GM12891 (cell line): ENCODE results near the gene PLCH2.

ENCODE experiments used
- PAX5 ChIP-seq: IDR thresholded peaks from 2 replicates; pipeline ENCODE4 v1.6.1; 2011; ENCODE audit warnings: low read length, moderate library complexity, mild to moderate bottlenecking; ENCODE audit not compliant: insufficient read depth, severe bottlenecking
- POLR2A ChIP-seq: IDR thresholded peaks from 2 replicates; pipeline ENCODE4 v1.6.1; 2011; ENCODE audit warnings: low read depth, low read length, control low read depth
- POLR2AphosphoS5 ChIP-seq: IDR thresholded peaks from 2 replicates; pipeline ENCODE4 v1.6.1; 2011; ENCODE audit warnings: low read depth, low read length, control low read depth
- POU2F2 ChIP-seq: IDR thresholded peaks from 2 replicates; pipeline ENCODE4 v1.6.1; 2011; ENCODE audit warnings: low read depth, mild to moderate bottlenecking, control low read depth, low read length, moderate library complexity
- SPI1 ChIP-seq: IDR thresholded peaks from 2 replicates; pipeline ENCODE4 v1.6.1; 2011; ENCODE audit warnings: low read depth, low read length, control low read depth
- TAF1 ChIP-seq: IDR thresholded peaks from 2 replicates; pipeline ENCODE4 v1.6.1; 2011; ENCODE audit warnings: low read depth, low read length, control low read depth

DNA sequence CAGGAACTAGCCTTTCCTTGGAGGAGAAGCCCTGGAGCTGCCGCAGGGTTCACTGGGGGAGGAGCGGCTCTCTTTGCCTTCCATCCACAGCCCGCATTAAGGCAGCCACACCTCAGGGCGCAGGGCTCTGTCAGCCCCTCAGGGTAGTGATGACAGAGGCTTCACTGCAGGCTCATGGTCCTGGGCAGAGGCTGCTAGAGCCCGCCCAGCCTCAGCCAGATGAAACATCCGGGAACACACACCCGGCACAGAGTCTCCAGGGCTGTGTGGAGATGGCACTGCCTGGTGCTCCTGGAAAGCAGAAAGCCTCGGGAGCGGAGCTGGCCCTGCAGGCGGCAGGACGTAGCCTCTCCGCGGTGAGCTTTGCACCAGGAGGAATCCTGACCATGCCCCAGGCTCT lies 34.3 kb upstream of the PLCH2 start:
- TF ChIP-seq PAX5, result no peak
- no peak for TF ChIP-seq POLR2AphosphoS5
- TF ChIP-seq TAF1, result no peak
- no peak for TF ChIP-seq POLR2A
- no peak for TF ChIP-seq POU2F2
- no peak for TF ChIP-seq SPI1
